Pancreas (tissue), 10 donors: ENCODE results near the gene KRT7. TPM values are rescaled to one million over a fixed set of nuclear protein-coding genes. Genes with fewer than 3 reads are reported as not detected.
"Not testable (repeated sequence)": the region's sequence is repeated elsewhere in the genome, so short reads cannot be mapped to it uniquely, and the experiment has no call there.

Experiments used
- ATAC-seq, 4 donors: fragments of 200-7000 bp; cut with Tn5 transposase; one replicate each; pipeline versions ENCODE4 v1.8.0 to v1.9.1; 2020; ENCODE audit warnings: mild to moderate bottlenecking in 4 of 4, moderate library complexity in 4 of 4
- DNase-seq, 6 donors: peaks; one replicate each; pipeline ENCODE4 v3.0.0-alpha.2; 2020
- FAIRE-seq: peaks from 2 replicates; lab custom pipeline; 2012; peaks lifted over from hg19 to GRCh38; lab: Jason Lieb, UNC
- H3K27ac ChIP-seq, 4 donors: fragments of 200-600 bp; sonication (generic); 1 replicate in 3 of 4; 2 replicates in 1 of 4; pipeline versions ENCODE4 v1.5.0 to v1.8.0; 2020
- H3K27me3 ChIP-seq, 4 donors: fragments of 200-600 bp; one replicate each; pipeline ENCODE4 v1.8.0; 2021
- H3K36me3 ChIP-seq, 3 donors: fragments of 200-600 bp; sonication (generic) in 1 of 3; one replicate each; pipeline versions ENCODE4 v1.5.0 to v1.8.0; 2020 to 2021
- H3K4me1 ChIP-seq, 3 donors: fragments of 200-600 bp; one replicate each; pipeline ENCODE4 v1.8.0; 2021
- H3K4me3 ChIP-seq, 4 donors: fragments of 200-600 bp; sonication (generic) in 2 of 4; one replicate each; pipeline versions ENCODE4 v1.5.0 to v1.8.0; 2020 to 2021
- H3K9me3 ChIP-seq, 4 donors: fragments of 200-600 bp; one replicate each; pipeline ENCODE4 v1.8.0; 2021
- CTCF ChIP-seq, 4 donors: fragments of 200-600 bp; sonication (generic) in 3 of 4; IDR thresholded peaks; one replicate each; pipeline versions ENCODE4 v1.5.0 to v1.8.0; 2021; ENCODE audit warnings: antibody characterized with exemption in 4 of 4
- WGBS, 2 donors: extraction: QIAGEN DNeasy Blood & Tissue Kit; methylation state at CpG; one replicate each; pipeline ENCODE4 v1.1.7; 2013; 5-methylcytosine and 5-hydroxymethylcytosine counted together
- intact Hi-C, 3 donors: fragments of 100-400 bp; cut with DNase I; formaldehyde crosslinking; loops; one replicate each; pipeline versions ENCODE4 v1.11.1 to v1.14.2; 2022
- polyA plus RNA-seq, 2 donors: library from polyadenylated mRNA; stranded (reverse); fragments of 200-250 nt; gene quantifications; one replicate each; pipeline ENCODE4 v1.2.3, GENCODE V29; 2013
- total RNA-seq, 6 donors: library from RNA; stranded (reverse); fragmentation: NEBNext Ultra II Directional in 4 of 6; extraction: Animal tissue kit (Norgen Biotek cat#: 25700) in 4 of 6; gene quantifications; one replicate each; pipeline versions ENCODE4 v1.2.1 to v1.2.4, GENCODE V29; 2021 to 2023
- donor health status: healthy with polysubstance abuse.
- donor health status: DM: no; HTN: no; CAD: no; lungs with moderate emphysema.
- donor health status: DM: no; HTN: no; CAD: no.
- donor health status: control.
- donor health status: control.
- donor health status: Bipolar disorder and iron deficiency.
- donor health status: DM: yes; HTN: yes; CAD: no.
- donor health status: DM: no; HTN: no; CAD: no.
- donor health status: DM: no; HTN: no; CAD: no.
- donor health status: DM: yes; HTN: yes; CAD: no.

The KRT7 gene
- total and polyA plus RNA-seq, 8 donors: 57.5 to 336 (median 116) TPM

GRCh38 chr12:52238916-52239646 is 6.0 kb downstream of the KRT7 start:
- Histone ChIP-seq H3K4me1 (peaks cover 21 to 38% (median 28%) of the 10 kb centered on the region in 3 donors), H3K36me3 (no peaks in the 10 kb centered on the region), H3K27me3 (no peaks in the 10 kb centered on the region), H3K4me3 (no peak overlapping the region), H3K27ac (no peak overlapping the region), H3K9me3 (no peaks in the 10 kb centered on the region)
- 87 to 88% methylated on average over 7 of the region's 7 CpGs for WGBS, 2 donors
- no peak for FAIRE-seq
- intact Hi-C loops: no loop called here
- DNase-seq: no peak
- no peak for ATAC-seq
- no peak for TF ChIP-seq CTCF (IDR thresholded peaks at IDR 0.05)

GRCh38 chr12:52239767-52240166 is 6.7 kb downstream of the KRT7 start:
- Histone ChIP-seq H3K4me1 (peaks cover 27 to 45% (median 35%) of the 10 kb centered on the region in 3 donors), H3K4me3 (no peak overlapping the region), H3K9me3 (no peaks in the 10 kb centered on the region), H3K36me3 (no peaks in the 10 kb centered on the region), H3K27me3 (no peaks in the 10 kb centered on the region), H3K27ac (no peak overlapping the region)
- WGBS, 2 donors: 44 to 61% methylated on average over 2 of the region's 2 CpGs
- no peak for FAIRE-seq
- intact Hi-C loops: no loop called here
- TF ChIP-seq CTCF (IDR thresholded peaks at IDR 0.05): no peak
- ATAC-seq: no peak
- no peak for DNase-seq

GRCh38 chr12:52240247-52240646 is 7.2 kb downstream of the KRT7 start:
- H3K4me3 ChIP-seq, intact Hi-C loops, H3K27me3 ChIP-seq, H3K27ac ChIP-seq, ATAC-seq, FAIRE-seq, H3K9me3 ChIP-seq, H3K36me3 ChIP-seq: not testable (repeated sequence)
- peak in 1 of 6 donors; percentile 21 for DNase-seq
- H3K4me1 ChIP-seq: peaks cover 32 to 45% (median 39%) of the 10 kb centered on the region in 3 donors
- 88 to 91% methylated on average over 6 of the region's 6 CpGs for WGBS, 2 donors

- ATAC-seq (no peak), DNase-seq (peak in 3 of 6 donors; percentile 15 to 41 (median 26)), FAIRE-seq (no peak)
- peak overlapping the region in 1 of 4 donors; percentile 19 for H3K27ac ChIP-seq
- H3K27me3 ChIP-seq: no peaks in the 10 kb centered on the region
- no peak overlapping the region for H3K4me3 ChIP-seq
- no peaks in the 10 kb centered on the region for H3K36me3 ChIP-seq
- H3K4me1 ChIP-seq: peaks cover 38 to 46% (median 40%) of the 10 kb centered on the region in 3 donors
- no peak for TF ChIP-seq CTCF (IDR thresholded peaks at IDR 0.05)
- intact Hi-C loops: no loop called here
- no peaks in the 10 kb centered on the region for H3K9me3 ChIP-seq
- 83 to 93% methylated on average over 11 of the region's 11 CpGs for WGBS, 2 donors
Measured at GRCh38 chr12:52241205-52241842, 8.3 kb downstream of the KRT7 start.

GRCh38 chr12:52242442-52243258 is 9.6 kb downstream of the KRT7 start:
- Histone ChIP-seq H3K9me3 (no peaks in the 10 kb centered on the region), H3K27ac (peak overlapping the region; percentile 80 to 96 (median 96)), H3K36me3 (no peaks in the 10 kb centered on the region), H3K4me1 (peaks cover 40 to 46% (median 43%) of the 10 kb centered on the region in 3 donors), H3K27me3 (no peaks in the 10 kb centered on the region), H3K4me3 (no peak overlapping the region)
- no peak for TF ChIP-seq CTCF (IDR thresholded peaks at IDR 0.05)
- intact Hi-C loops: no loop called here
- 96% methylated on average over 11 of the region's 11 CpGs for WGBS, 2 donors
- ATAC-seq (no peak), FAIRE-seq (no peak), DNase-seq (peak in 1 of 6 donors; percentile 46)
